SIG-M5 (cell line): ENCODE measurements around the gene EIF4G1.
"Not testable (repeated sequence)": the region's sequence is repeated elsewhere in the genome, so short reads cannot be mapped to it uniquely, and the experiment has no call there.

Experiments
- DNase-seq: peaks from one replicate; lab custom pipeline; 2025; lab: John Stamatoyannopoulos, UW

Gene EIF4G1

GRCh38 chr3:184335661-184336546 lies 21.5 kb downstream of the EIF4G1 start:
- DNase-seq = no peak

DNA sequence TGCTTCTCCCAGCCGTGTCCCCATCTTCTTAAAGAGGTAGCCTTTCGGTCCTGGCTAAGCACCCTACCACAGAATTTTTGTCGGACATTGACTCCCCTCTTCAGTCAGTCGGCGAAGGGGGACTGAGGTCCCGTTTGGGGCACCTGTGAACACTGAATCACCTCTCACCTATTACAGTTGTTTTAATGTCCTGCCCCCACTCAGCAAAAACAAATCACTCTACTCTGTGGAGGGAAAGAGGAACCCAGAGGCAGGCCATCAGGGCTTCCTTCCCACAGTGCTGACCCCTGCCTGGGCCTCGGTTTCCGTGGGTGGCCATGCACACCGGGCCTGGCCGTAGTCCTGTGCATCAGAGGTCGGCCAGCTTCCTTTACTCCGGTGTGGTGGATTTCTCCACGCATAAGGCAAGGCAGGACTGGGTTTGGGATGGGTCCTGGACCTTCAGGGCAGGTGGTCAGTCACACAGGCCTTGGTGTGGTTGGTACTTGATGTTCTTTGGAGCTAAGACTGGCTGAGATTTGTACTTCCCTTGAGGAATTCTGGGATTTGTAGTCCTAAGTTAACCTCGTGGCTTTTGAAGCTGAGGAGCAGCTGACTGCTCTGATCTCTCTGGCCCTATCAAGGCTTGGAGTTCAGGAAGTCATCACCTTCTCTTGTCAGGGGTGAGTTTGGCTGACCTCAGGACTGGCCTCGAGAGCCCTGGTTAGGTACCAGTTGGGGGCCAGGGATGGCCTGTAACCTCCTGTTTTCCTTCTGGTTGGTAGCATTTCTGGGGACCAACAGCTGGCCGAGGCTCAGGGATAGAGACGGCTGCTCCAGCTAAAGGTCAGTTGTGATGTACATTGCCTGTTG lies 22.4 kb downstream of the EIF4G1 start:
- no peak for DNase-seq

- DNase-seq = no peak
These were observed 23.0 kb downstream of the EIF4G1 start, which contains the start of gene FAM131A for GRCh38 chr3:184337399-184337714. Gene FAM131A (plus strand): TSS chr3:184337600. CDS start chr3:184337631, 31 bp downstream.

GRCh38 chr3:184337981-184338380 lies 23.6 kb downstream of the EIF4G1 start:
- no peak for DNase-seq

- DNase-seq = no peak
These were observed 24.1 kb downstream of the EIF4G1 start for GRCh38 chr3:184338511-184338945.

- no peak for DNase-seq
These were observed 24.6 kb downstream of the EIF4G1 start for GRCh38 chr3:184339001-184339400.

GRCh38 chr3:184339451-184340135 lies 25.2 kb downstream of the EIF4G1 start:
- not testable (repeated sequence) for DNase-seq

DNA sequence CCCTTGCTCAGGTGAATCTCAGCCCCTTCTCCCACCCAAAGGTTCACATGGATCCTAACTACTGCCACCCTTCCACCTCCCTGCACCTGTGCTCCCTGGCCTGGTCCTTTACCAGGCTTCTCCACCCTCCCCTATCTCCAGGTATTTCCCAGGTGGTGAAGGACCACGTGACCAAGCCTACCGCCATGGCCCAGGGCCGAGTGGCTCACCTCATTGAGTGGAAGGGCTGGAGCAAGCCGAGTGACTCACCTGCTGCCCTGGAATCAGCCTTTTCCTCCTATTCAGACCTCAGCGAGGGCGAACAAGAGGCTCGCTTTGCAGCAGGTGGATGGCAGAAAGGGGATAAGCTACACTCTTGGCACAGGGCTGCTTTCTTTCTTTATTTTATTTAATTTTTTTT lies 27.5 kb downstream of the EIF4G1 start:
- DNase-seq = no peak

DNA sequence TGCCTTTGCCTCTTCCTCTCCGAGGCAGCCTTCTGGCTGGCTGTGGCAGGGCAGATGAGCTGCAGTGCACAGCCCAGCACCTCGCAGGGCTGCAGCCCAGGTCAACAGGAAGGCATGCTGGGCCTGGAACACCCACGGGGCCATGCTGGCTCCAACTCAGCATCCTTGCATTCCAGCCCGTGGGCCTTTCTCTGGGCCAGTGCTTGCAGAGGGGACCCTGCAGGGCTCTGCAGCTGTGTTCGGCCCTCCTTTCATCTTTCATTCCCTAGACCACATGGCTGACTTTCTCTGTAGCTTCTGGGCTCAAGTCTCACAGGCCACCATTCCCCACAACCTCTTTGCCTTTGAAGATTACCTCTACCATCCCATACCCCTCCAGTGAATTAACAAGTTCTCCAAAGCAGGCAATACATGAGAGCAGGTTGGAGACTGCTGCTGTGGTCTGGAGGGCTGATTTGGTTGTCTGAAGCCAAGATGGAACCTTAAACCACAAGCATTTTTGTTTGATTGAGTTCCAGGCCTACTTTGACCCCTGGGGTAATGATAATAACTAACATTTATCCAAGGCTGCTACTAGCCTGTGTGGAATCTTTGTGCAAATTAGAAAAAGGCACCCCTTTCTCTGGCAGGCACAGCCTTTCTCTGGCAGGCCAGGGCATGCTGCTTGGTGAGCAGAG lies 28.9 kb downstream of the EIF4G1 start:
- DNase-seq = no peak

GRCh38 chr3:184344579-184345316 lies 30.3 kb downstream of the EIF4G1 start:
- DNase-seq = no peak

DNA sequence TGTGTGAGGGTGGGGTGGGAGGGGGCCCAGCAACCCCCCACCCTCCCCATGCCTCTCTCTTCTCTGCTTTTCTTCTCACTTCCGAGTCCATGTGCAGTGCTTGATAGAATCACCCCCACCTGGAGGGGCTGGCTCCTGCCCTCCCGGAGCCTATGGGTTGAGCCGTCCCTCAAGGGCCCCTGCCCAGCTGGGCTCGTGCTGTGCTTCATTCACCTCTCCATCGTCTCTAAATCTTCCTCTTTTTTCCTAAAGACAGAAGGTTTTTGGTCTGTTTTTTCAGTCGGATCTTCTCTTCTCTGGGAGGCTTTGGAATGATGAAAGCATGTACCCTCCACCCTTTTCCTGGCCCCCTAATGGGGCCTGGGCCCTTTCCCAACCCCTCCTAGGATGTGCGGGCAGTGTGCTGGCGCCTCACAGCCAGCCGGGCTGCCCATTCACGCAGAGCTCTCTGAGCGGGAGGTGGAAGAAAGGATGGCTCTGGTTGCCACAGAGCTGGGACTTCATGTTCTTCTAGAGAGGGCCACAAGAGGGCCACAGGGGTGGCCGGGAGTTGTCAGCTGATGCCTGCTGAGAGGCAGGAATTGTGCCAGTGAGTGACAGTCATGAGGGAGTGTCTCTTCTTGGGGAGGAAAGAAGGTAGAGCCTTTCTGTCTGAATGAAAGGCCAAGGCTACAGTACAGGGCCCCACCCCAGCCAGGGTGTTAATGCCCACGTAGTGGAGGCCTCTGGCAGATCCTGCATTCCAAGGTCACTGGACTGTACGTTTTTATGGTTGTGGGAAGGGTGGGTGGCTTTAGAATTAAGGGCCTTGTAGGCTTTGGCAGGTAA lies 31.1 kb downstream of the EIF4G1 start:
- no peak for DNase-seq

DNA sequence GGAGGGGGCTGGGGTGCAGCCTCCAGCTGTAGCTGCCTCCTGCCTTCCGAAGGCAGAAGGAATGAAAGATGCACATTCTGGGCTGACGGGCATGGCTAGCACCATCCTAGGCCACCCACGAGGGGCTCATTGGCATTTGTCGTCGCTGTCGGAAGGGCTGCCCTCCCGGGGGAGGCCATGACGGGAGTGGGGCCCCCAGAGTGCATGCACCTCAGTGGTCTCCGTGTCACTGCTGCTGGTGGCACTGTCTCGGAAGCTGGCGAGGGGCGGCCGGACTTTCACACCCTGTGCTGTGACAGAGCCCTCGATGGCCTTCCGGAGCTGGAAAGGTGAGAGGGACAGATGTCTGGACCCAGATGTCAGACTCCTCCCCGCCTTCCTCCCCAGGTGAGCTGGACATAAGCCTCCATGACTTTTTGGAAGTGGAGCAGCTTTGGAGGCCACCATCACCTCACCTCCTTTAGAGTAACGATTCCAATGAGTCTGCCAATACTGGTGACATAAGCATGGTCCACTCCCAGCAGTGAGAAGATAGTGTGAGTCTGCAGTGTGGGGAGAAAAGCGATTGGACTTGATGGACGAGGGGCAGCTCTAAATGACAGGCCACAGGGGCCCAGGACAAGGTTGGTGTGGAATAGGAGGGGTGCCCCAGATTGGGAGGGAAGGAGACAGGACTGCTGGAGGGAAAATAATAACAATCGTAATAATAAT lies 32.2 kb downstream of the EIF4G1 start:
- DNase-seq = no peak

DNA sequence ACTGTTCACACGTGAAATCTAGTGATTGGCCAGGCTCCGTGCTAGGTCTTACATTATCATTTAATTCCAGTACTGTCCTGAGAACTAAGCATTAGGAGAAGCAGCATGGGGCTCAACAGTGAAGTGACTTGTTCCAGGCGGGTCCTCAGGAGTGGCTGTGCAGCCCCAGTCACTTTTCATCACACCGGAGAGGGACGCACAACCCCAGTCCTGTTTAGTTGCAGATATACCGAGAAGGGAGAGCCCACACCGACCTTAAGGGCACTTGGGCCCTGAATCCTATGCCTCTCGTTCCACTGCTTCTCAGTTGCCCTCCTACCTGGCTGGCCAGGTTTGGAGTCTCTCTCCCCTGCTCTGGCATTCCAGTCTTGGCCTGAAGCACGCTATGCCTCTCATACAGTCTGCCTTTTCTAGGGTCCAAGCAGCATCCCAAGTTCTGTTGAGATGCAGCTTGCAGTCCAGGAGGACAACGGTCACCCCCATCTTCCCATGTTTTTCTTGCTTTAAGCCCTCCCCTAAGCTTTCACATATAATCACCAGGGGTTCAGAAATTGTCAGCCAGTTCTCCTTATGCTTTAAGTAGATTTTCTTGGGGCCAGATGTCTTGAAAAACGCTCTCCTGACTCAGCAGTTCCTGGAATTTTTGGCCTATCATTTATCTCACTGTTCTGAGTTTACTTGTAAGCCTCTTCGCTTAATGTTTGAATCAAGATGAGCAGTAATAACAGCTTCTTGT lies 33.1 kb downstream of the EIF4G1 start:
- no peak for DNase-seq

- no peak for DNase-seq
These were observed 33.6 kb downstream of the EIF4G1 start for GRCh38 chr3:184348057-184348382.

GRCh38 chr3:184349563-184350470 lies 35.4 kb downstream of the EIF4G1 start:
- DNase-seq = no peak

- DNase-seq = no peak
These were observed 36.2 kb downstream of the EIF4G1 start for GRCh38 chr3:184350618-184351017.

- DNase-seq = no peak
These were observed 37.2 kb downstream of the EIF4G1 start for GRCh38 chr3:184351511-184352148.
